Right lobe of liver (tissue), 4 donors: ENCODE measurements around the gene TRIM49D1.
"Not testable (repeated sequence)": the region's sequence is repeated elsewhere in the genome, so short reads cannot be mapped to it uniquely, and the experiment has no call there.

ENCODE experiments used
- POLR2A ChIP-seq: fragments of 450-650 bp; IDR thresholded peaks from one replicate; pipeline ENCODE4 v1.6.1; 2017; ENCODE audit warnings: antibody characterized with exemption, mild to moderate bottlenecking
- TF ChIP-seq, protein P1 (sequence below), 4 donors: fragments of 200-600 bp in 3 of 4; fragments of 450-650 bp in 1 of 4; IDR thresholded peaks; one replicate each; pipeline versions ENCODE4 v1.5.1 to v1.8.0; 2016 to 2022; ENCODE audit warnings: antibody characterized with exemption in 4 of 4, mild to moderate bottlenecking in 2 of 4
- donor health status: DM: no; HTN: no; CAD: no.
- donor health status: DM: no; HTN: no; CAD: no.
- donor health status: DM: no; HTN: yes; CAD: no.

DNA sequence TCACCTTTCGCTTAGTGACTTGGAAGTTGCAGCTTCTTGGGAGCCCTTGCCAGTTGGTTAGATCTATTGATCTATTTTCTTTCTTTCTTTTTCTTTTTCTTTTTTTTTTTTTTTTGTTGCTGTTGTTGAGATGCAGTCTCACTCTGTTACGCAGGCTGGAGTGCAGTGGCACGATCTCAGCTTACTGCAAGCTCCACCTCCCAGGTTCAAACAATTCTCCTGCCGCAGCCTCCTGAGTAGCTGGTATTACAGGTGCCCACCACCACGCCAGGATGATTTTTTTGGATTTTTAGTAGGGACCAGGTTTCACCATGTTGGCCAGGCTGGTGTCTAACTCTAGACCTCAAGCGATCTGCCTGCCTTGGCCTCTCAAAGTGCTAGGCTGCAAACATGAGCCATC, 44.5 kb downstream of the TRIM49D1 start:
- TF ChIP-seq, protein P1, sequence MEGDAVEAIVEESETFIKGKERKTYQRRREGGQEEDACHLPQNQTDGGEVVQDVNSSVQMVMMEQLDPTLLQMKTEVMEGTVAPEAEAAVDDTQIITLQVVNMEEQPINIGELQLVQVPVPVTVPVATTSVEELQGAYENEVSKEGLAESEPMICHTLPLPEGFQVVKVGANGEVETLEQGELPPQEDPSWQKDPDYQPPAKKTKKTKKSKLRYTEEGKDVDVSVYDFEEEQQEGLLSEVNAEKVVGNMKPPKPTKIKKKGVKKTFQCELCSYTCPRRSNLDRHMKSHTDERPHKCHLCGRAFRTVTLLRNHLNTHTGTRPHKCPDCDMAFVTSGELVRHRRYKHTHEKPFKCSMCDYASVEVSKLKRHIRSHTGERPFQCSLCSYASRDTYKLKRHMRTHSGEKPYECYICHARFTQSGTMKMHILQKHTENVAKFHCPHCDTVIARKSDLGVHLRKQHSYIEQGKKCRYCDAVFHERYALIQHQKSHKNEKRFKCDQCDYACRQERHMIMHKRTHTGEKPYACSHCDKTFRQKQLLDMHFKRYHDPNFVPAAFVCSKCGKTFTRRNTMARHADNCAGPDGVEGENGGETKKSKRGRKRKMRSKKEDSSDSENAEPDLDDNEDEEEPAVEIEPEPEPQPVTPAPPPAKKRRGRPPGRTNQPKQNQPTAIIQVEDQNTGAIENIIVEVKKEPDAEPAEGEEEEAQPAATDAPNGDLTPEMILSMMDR (IDR thresholded peaks at IDR 0.05), result not testable (repeated sequence)
- TF ChIP-seq POLR2A, result not testable (repeated sequence)
